Gastrocnemius medialis (tissue), 4 donors: Measurements from ENCODE around the gene SNCB.

Experiments used
- POLR2A ChIP-seq, 2 donors: fragments of 450-650 bp; IDR thresholded peaks; one replicate each; pipeline ENCODE4 v1.6.1; 2017; ENCODE audit warnings: antibody characterized with exemption in 2 of 2, mild to moderate bottlenecking in 2 of 2, moderate library complexity in 2 of 2
- TF ChIP-seq, protein P1 (sequence below), 5 experiments: fragments of 450-650 bp in 3 of 5; fragments of 200-600 bp in 2 of 5; sonication (generic) in 2 of 5; IDR thresholded peaks in 4 of 5; conservative IDR thresholded peaks in 1 of 5; 1 replicate in 4 of 5; 2 replicates in 1 of 5; pipeline ENCODE4 v1.5.1; 2016 to 2019; ENCODE audit warnings: antibody characterized with exemption in 5 of 5, mild to moderate bottlenecking in 3 of 5, moderate library complexity in 3 of 5

DNA sequence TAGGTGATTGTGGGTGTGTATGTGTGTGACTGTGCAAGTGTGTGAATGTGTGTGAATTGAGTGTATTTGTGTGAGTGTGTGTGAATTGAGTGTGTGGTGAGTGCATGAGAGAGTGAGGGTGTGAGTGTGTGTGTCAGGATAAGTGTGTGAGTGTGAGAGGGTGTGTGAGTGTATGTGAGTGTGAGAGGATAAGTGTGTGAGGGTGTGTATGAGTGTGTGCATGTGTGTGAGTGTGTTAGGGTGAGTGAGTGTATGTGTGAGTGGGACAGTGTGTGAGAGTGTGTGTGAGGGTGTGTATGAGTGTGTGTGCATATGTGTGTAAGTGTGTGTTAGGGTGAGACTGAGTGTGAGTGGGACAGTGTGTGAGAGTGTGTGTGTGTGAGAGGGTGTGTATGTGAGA is 42.0 kb downstream of the SNCB start:
- TF ChIP-seq, protein P1, sequence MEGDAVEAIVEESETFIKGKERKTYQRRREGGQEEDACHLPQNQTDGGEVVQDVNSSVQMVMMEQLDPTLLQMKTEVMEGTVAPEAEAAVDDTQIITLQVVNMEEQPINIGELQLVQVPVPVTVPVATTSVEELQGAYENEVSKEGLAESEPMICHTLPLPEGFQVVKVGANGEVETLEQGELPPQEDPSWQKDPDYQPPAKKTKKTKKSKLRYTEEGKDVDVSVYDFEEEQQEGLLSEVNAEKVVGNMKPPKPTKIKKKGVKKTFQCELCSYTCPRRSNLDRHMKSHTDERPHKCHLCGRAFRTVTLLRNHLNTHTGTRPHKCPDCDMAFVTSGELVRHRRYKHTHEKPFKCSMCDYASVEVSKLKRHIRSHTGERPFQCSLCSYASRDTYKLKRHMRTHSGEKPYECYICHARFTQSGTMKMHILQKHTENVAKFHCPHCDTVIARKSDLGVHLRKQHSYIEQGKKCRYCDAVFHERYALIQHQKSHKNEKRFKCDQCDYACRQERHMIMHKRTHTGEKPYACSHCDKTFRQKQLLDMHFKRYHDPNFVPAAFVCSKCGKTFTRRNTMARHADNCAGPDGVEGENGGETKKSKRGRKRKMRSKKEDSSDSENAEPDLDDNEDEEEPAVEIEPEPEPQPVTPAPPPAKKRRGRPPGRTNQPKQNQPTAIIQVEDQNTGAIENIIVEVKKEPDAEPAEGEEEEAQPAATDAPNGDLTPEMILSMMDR (IDR thresholded peaks at IDR 0.05 in 4 of 5, conservative IDR thresholded peaks at IDR 0.05 in 1 of 5), result no peak
- TF ChIP-seq POLR2A (IDR thresholded peaks at IDR 0.05), result no peak
